Measurements from ENCODE around the gene PMAIP1.

PMAIP1 gene

GRCh38 chr18:59916746-59917145 is 16.9 kb downstream of the PMAIP1 start:
- TF ChIP-seq, protein P1, sequence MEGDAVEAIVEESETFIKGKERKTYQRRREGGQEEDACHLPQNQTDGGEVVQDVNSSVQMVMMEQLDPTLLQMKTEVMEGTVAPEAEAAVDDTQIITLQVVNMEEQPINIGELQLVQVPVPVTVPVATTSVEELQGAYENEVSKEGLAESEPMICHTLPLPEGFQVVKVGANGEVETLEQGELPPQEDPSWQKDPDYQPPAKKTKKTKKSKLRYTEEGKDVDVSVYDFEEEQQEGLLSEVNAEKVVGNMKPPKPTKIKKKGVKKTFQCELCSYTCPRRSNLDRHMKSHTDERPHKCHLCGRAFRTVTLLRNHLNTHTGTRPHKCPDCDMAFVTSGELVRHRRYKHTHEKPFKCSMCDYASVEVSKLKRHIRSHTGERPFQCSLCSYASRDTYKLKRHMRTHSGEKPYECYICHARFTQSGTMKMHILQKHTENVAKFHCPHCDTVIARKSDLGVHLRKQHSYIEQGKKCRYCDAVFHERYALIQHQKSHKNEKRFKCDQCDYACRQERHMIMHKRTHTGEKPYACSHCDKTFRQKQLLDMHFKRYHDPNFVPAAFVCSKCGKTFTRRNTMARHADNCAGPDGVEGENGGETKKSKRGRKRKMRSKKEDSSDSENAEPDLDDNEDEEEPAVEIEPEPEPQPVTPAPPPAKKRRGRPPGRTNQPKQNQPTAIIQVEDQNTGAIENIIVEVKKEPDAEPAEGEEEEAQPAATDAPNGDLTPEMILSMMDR (IDR thresholded peaks at IDR 0.05; ENCODE audit: borderline replicate concordance, insufficient read depth, low read depth, low read length), result no peak
- H3K4me3 ChIP-seq (ENCODE audit: low read depth, low read length), result no peak overlapping the region

- no peak overlapping the region for H3K4me3 ChIP-seq (ENCODE audit: low read depth, low read length)
- TF ChIP-seq, protein P1 (IDR thresholded peaks at IDR 0.05; ENCODE audit: borderline replicate concordance, insufficient read depth, low read depth, low read length), result no peak
These were observed 17.6 kb downstream of the PMAIP1 start for GRCh38 chr18:59917422-59917821.

- TF ChIP-seq, protein P1 (IDR thresholded peaks at IDR 0.05; ENCODE audit: borderline replicate concordance, insufficient read depth, low read depth, low read length), result no peak
- no peak overlapping the region for H3K4me3 ChIP-seq (ENCODE audit: low read depth, low read length)
These were observed 18.5 kb downstream of the PMAIP1 start for GRCh38 chr18:59918320-59918755.

- no peak overlapping the region for H3K4me3 ChIP-seq (ENCODE audit: low read depth, low read length)
- TF ChIP-seq, protein P1 (IDR thresholded peaks at IDR 0.05; ENCODE audit: borderline replicate concordance, insufficient read depth, low read depth, low read length), result no peak
These were observed 19.2 kb downstream of the PMAIP1 start for GRCh38 chr18:59918997-59919396.

GRCh38 chr18:59921384-59921891 is 21.6 kb downstream of the PMAIP1 start:
- TF ChIP-seq, protein P1 (IDR thresholded peaks at IDR 0.05; ENCODE audit: borderline replicate concordance, insufficient read depth, low read depth, low read length), result no peak
- H3K4me3 ChIP-seq (ENCODE audit: low read depth, low read length), result no peak overlapping the region

DNA sequence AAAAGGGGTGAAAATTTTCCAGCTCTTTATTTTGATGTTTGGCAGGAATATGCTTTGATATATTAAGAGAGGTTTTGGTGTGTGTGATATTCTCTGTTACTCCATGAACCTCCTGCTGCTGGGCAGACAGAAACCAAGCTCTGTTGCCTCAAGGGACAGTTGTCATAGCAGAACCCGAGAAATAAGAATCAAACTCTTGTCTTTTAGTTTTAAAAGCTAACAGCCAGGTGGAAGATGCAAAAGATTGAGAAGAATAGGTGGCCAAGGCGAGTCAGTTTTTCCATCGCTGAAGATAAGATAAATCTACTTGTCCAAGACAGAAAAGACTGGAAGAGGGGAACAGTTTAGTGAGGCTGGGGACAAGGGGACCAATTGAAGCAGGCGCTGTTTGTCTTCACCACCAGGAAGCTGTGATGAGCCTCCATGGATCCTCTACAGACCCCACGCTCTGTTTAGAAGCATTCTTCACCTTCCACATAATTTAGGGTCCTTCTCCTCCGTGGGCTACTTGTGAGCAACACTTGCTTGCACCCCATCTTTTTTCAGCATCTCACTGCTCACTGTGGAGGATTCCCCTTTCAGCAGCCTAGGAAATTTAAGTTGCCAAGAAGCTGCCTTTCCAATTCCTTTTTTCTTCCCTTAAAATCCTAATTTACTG is 23.9 kb downstream of the PMAIP1 start:
- TF ChIP-seq, protein P1 (IDR thresholded peaks at IDR 0.05; ENCODE audit: borderline replicate concordance, insufficient read depth, low read depth, low read length), result no peak
- no peak overlapping the region for H3K4me3 ChIP-seq (ENCODE audit: low read depth, low read length)

GRCh38 chr18:59926131-59926530 is 26.3 kb downstream of the PMAIP1 start:
- TF ChIP-seq, protein P1 (IDR thresholded peaks at IDR 0.05; ENCODE audit: borderline replicate concordance, insufficient read depth, low read depth, low read length), result no peak
- H3K4me3 ChIP-seq (ENCODE audit: low read depth, low read length), result no peak overlapping the region
